Right lobe of liver (tissue), 6 donors: ENCODE data around the gene CASP10. TPM values are rescaled to one million over a fixed set of nuclear protein-coding genes. Genes with fewer than 3 reads are reported as not detected.
"Not testable (repeated sequence)": the region's sequence is repeated elsewhere in the genome, so short reads cannot be mapped to it uniquely, and the experiment has no call there.

ENCODE experiments used
- ATAC-seq, 4 donors: fragments of 200-7000 bp; cut with Tn5 transposase; one replicate each; pipeline ENCODE4 v1.9.1; 2020; ENCODE audit warnings: mild to moderate bottlenecking in 4 of 4, moderate library complexity in 4 of 4
- DNase-seq, 3 donors: peaks; one replicate each; pipeline ENCODE4 v3.0.0-alpha.2; 2020
- H3K27ac ChIP-seq, 3 donors: fragments of 200-600 bp; one replicate each; pipeline ENCODE4 v1.8.0; 2022
- H3K27me3 ChIP-seq, 2 donors: fragments of 200-600 bp; one replicate each; pipeline ENCODE4 v1.8.0; 2022
- H3K36me3 ChIP-seq, 4 donors: fragments of 200-600 bp; sonication (generic) in 1 of 4; one replicate each; pipeline versions ENCODE4 v1.5.1 to v1.8.0; 2017 to 2022; ENCODE audit warnings: control low read depth in 1 of 4
- H3K4me1 ChIP-seq, 4 donors: fragments of 200-600 bp; sonication (generic) in 1 of 4; one replicate each; pipeline versions ENCODE4 v1.5.1 to v1.8.0; 2017 to 2022; ENCODE audit warnings: control low read depth in 1 of 4
- H3K4me3 ChIP-seq, 3 donors: fragments of 200-600 bp; one replicate each; pipeline ENCODE4 v1.8.0; 2022
- H3K9me3 ChIP-seq, 4 donors: fragments of 200-600 bp; sonication (generic) in 1 of 4; one replicate each; pipeline versions ENCODE4 v1.5.1 to v1.8.0; 2017 to 2022; ENCODE audit warnings: control low read depth in 1 of 4
- CTCF ChIP-seq, 4 donors: fragments of 200-600 bp in 3 of 4; fragments of 450-650 bp in 1 of 4; IDR thresholded peaks; one replicate each; pipeline versions ENCODE4 v1.5.1 to v1.8.0; 2016 to 2022; ENCODE audit warnings: antibody characterized with exemption in 4 of 4, mild to moderate bottlenecking in 2 of 4
- POLR2A ChIP-seq: fragments of 450-650 bp; IDR thresholded peaks from one replicate; pipeline ENCODE4 v1.6.1; 2017; ENCODE audit warnings: antibody characterized with exemption, mild to moderate bottlenecking
- WGBS: methylation state at CpG from one replicate; pipeline ENCODE4 v1.1.6; 2018; ENCODE audit warnings: low coverage, low lambda C conversion rate; ENCODE audit not compliant: insufficient coverage; ENCODE audit errors: missing lambda C conversion rate; 5-methylcytosine and 5-hydroxymethylcytosine counted together
- intact Hi-C, 2 donors: fragments of 100-400 bp; cut with DNase I; formaldehyde crosslinking; loops; one replicate each; pipeline versions ENCODE4 v1.11.2 to v1.14.1; 2022
- total RNA-seq, 6 experiments: library from RNA; depleted of rRNA in 2 of 6; stranded (reverse); fragments of >200 nt in 2 of 6; fragmentation: NEBNext Ultra II Directional in 3 of 6; extraction: Animal tissue kit (Norgen Biotek cat#: 25700) in 3 of 6; gene quantifications; one replicate each; pipeline versions ENCODE4 v1.1.0 to v1.2.4, GENCODE V29; 2016 to 2023
- donor health status: DM: no; HTN: yes; CAD: no.
- donor health status: DM: no; HTN: no; CAD: no.
- donor health status: DM: no; HTN: no; CAD: no.
- donor health status: DM: no; HTN: yes; CAD: no.
- donor health status: DM: no; HTN: yes; CAD: no.

CASP10 gene
- total RNA-seq, 6 experiments from 2014 or later = 4.2 to 9.4 (median 8.4) TPM

- DNase-seq (peak in 1 of 3 donors; percentile 56), ATAC-seq (peak; percentile 9 to 22 (median 20))
- Histone ChIP-seq H3K27ac (no peak overlapping the region), H3K36me3 (peaks cover 0 to 5% (median 0%) of the 10 kb centered on the region in 4 donors), H3K9me3 (no peaks in the 10 kb centered on the region), H3K4me3 (no peak overlapping the region), H3K4me1 (peaks cover 0 to 39% (median 5%) of the 10 kb centered on the region in 4 donors), H3K27me3 (no peaks in the 10 kb centered on the region)
- intact Hi-C loops = loop anchor here in 1 of 2 donors (5.0 kb wide), 1 partner anchor 126 kb away; no protein-coding TSS in a partner anchor
- WGBS = 26% methylated on average over 14 of the region's 14 CpGs
- TF ChIP-seq CTCF (IDR thresholded peaks at IDR 0.05) (peak; percentile 62 to 68 (median 63)), POLR2A (no peak)
These were observed 53.2 kb downstream of the CASP10 start for GRCh38 chr2:201235860-201236811.

DNA sequence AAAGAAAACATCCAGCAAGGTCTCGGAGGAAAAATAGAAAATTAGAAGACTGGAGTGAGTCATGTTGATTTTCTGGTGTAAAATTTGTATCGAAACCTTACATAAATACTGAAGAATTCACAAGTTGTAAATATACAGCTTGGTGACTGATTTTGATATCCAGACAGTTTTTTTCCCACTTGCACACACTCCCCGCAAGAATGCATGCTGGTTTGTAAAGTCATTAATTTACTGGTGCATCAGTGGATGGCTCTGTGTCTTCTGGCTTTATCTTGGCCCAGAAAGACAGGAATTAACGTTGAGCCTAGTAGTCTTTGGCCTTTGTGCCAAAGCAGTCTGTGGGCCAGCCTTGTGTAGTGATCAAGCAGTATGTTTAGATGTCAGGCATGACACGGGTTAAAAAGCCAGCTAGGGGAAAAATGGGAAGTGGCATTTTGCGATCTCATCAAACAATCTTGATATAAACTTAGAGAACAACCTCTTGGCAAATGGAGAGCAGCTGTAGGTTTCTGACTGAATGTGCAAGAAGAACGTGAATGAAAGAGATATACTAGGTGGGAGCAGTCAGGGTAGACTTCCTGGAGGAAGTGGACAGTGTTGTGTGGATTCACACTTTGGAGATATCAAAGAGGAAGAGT lies 54.7 kb downstream of the CASP10 start:
- Histone ChIP-seq H3K27ac (no peak overlapping the region), H3K4me3 (no peak overlapping the region), H3K4me1 (peaks cover 0 to 36% (median 4%) of the 10 kb centered on the region in 4 donors), H3K27me3 (no peaks in the 10 kb centered on the region), H3K9me3 (no peaks in the 10 kb centered on the region), H3K36me3 (peaks cover 0 to 5% (median 0%) of the 10 kb centered on the region in 4 donors)
- TF ChIP-seq POLR2A (no peak), CTCF (IDR thresholded peaks at IDR 0.05) (no peak)
- intact Hi-C loops = loop anchor here in 1 of 2 donors (5.0 kb wide), 1 partner anchor 125 kb away; no protein-coding TSS in a partner anchor
- no peak for DNase-seq
- ATAC-seq = no peak
- 50% methylated on average over 7 of the region's 7 CpGs for WGBS

DNA sequence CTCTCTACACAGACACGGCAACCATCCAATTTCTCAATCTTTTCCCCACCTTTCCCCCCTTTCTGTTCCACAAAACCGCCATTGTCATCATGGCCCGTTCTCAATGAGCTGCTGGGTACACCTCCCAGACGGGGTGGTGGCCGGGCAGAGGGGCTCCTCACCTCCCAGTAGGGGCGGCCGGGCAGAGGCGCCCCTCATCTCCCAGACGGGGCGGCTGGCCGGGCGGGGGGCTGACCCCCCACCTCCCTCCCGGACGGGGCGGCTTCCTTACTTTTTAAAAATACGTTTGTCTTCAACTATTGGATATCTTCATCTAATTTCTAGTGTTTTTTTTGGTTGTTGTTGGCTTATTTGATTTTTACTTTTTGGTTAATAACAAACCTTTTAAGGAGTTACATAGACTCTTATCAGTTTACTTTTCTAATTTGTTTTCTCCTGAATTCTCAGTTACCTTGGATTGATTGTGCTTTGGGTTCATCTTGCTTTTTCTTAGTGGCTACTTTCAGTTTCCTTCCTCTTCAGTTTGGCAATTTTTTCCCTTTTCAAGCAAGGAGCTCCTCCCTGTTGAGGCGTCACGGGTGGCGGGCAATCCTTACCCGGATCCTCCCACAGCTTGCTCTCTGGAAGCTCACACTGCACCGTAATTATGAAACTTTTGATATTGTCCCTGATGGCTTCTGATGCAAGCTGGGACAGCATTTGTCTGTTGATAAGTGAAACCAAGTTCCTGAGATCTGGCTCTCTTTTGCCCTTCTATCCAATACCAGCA lies 56.4 kb downstream of the CASP10 start:
- H3K36me3 ChIP-seq, H3K4me3 ChIP-seq, H3K27me3 ChIP-seq, H3K9me3 ChIP-seq: not testable (repeated sequence)
- DNase-seq (peak; percentile 56 to 74 (median 71)), ATAC-seq (peak; percentile 59 to 75 (median 64))
- intact Hi-C loops = loop anchor here in 1 of 2 donors (5.0 kb wide), 1 partner anchor 123 kb away; no protein-coding TSS in a partner anchor
- 69% methylated on average over 11 of the region's 21 CpGs for WGBS
- H3K27ac ChIP-seq = peak overlapping the region in 2 of 3 donors; percentile 32
- H3K4me1 ChIP-seq = peaks cover 0 to 25% (median 2%) of the 10 kb centered on the region in 4 donors

DNA sequence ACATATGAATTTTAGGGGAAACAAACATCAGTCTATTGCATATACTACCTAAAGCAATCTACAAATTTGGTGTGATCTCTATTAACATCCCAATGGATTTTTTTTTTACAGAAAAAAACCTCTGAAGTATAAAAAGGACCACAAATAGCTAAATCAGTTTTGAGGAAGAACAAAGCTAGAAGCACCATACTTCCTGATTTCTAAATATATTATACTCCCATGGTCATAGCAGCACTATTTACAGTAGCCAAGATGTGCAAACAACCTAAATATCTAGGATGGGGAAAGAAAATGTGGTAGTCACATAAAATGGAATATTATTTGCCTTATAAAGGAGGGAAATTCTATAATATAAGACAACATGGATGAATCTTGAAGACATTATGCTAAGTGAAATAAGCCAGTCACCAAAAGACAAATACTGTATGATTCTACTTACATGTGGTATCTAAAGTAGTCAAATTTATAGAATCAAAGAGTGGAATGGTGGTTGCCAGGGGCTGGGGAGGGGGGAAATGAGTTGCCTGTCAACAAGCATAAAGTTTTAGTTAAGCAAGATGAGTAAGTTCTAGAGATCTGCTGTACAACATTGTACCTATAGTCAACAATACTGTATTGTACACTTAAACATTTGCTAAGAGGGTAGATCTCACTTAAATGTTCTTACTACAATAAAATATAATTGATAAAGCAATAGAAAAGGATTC lies 59.8 kb downstream of the CASP10 start:
- H3K9me3 ChIP-seq = no peaks in the 10 kb centered on the region
- intact Hi-C loops = no loop called here
- ATAC-seq = no peak

More for the DNA sequence above, 59.8 kb downstream of the CASP10 start:
- no peak overlapping the region for H3K27ac ChIP-seq
- DNase-seq = no peak
- TF ChIP-seq CTCF (IDR thresholded peaks at IDR 0.05) (no peak), POLR2A (no peak)
- peaks cover 0 to 14% (median 0%) of the 10 kb centered on the region in 4 donors for H3K4me1 ChIP-seq
- peaks cover 0 to 5% (median 0%) of the 10 kb centered on the region in 4 donors for H3K36me3 ChIP-seq
- H3K27me3 ChIP-seq = no peaks in the 10 kb centered on the region
- no peak overlapping the region for H3K4me3 ChIP-seq
